ENCODE results near the gene IL17RE. TPM values are rescaled to one million over a fixed set of nuclear protein-coding genes. Genes with fewer than 3 reads are reported as not detected.
"Not testable (repeated sequence)": the region's sequence is repeated elsewhere in the genome, so short reads cannot be mapped to it uniquely, and the experiment has no call there.

IL17RE gene
- total and polyA plus RNA-seq, 2 donors (not counting 1 experiment from before 2014, with no cell fraction given): 0.99 to 1.9 TPM

GRCh38 chr3:9893739-9894138 is 8.9 kb upstream of the IL17RE start:
- H3K36me3 ChIP-seq (ENCODE audit: control insufficient read depth, insufficient read depth, low read length): peaks cover 2% of the 10 kb centered on the region
- no peak overlapping the region for H2AFZ ChIP-seq (ENCODE audit: low read length)
- H3K4me1 ChIP-seq (ENCODE audit: control insufficient read depth, extremely low read depth, insufficient read depth, low read length): peaks cover 3% of the 10 kb centered on the region
- H3K27me3 ChIP-seq (ENCODE audit: control insufficient read depth, insufficient read depth, low read length): no peaks in the 10 kb centered on the region
- no peak overlapping the region for H3K4me3 ChIP-seq (replicated peaks in 1 of 4; ENCODE audit: control extremely low read depth in 1 of 4, insufficient read depth in 1 of 4, low read depth in 3 of 4, low read length in 4 of 4)
- H3K27ac ChIP-seq (ENCODE audit: insufficient read depth, low read length): no peak overlapping the region
- no peak overlapping the region for H3K9ac ChIP-seq (ENCODE audit: insufficient read depth, low read length)
- H3K4me2 ChIP-seq (ENCODE audit: extremely low read depth, insufficient read depth, low read length): peak overlapping the region; percentile 9
- H4K20me1 ChIP-seq (ENCODE audit: control insufficient read depth, extremely low read depth, insufficient read depth, low read length): no peaks in the 10 kb centered on the region
- no peaks in the 10 kb centered on the region for H3K9me3 ChIP-seq (ENCODE audit: control insufficient read depth, insufficient read depth, low read depth, low read length)
- TF ChIP-seq EZH2 (IDR thresholded peaks at IDR 0.05; ENCODE audit: low read length, missing control alignments): no peak
- TF ChIP-seq CTCF (conservative IDR thresholded peaks at IDR 0.05 in 1 of 2, IDR thresholded peaks at IDR 0.05 in 1 of 2; ENCODE audit: low read depth in 1 of 2, low read length in 2 of 2): no peak
- DNase-seq (ENCODE audit: low read depth in 2 of 2): no peak
- H3K79me2 ChIP-seq (ENCODE audit: control insufficient read depth, insufficient read depth, low read length): peaks cover 25% of the 10 kb centered on the region

- not testable (repeated sequence) for H3K4me3 ChIP-seq (replicated peaks in 1 of 4; ENCODE audit: control extremely low read depth in 1 of 4, insufficient read depth in 1 of 4, low read depth in 3 of 4, low read length in 4 of 4); H3K27ac ChIP-seq (ENCODE audit: insufficient read depth, low read length); H2AFZ ChIP-seq (ENCODE audit: low read length); H3K27me3 ChIP-seq (ENCODE audit: control insufficient read depth, insufficient read depth, low read length); H3K9ac ChIP-seq (ENCODE audit: insufficient read depth, low read length); H4K20me1 ChIP-seq (ENCODE audit: control insufficient read depth, extremely low read depth, insufficient read depth, low read length); H3K36me3 ChIP-seq (ENCODE audit: control insufficient read depth, insufficient read depth, low read length); H3K9me3 ChIP-seq (ENCODE audit: control insufficient read depth, insufficient read depth, low read depth, low read length); H3K4me1 ChIP-seq (ENCODE audit: control insufficient read depth, extremely low read depth, insufficient read depth, low read length); H3K4me2 ChIP-seq (ENCODE audit: extremely low read depth, insufficient read depth, low read length); DNase-seq (ENCODE audit: low read depth in 2 of 2)
- peaks cover 22% of the 10 kb centered on the region for H3K79me2 ChIP-seq (ENCODE audit: control insufficient read depth, insufficient read depth, low read length)
These were observed 6.9 kb upstream of the IL17RE start for GRCh38 chr3:9895715-9896114.

GRCh38 chr3:9896755-9897407 is 5.8 kb upstream of the IL17RE start:
- not testable (repeated sequence) for H3K27me3 ChIP-seq (ENCODE audit: control insufficient read depth, insufficient read depth, low read length); H3K4me3 ChIP-seq (replicated peaks in 1 of 4; ENCODE audit: control extremely low read depth in 1 of 4, insufficient read depth in 1 of 4, low read depth in 3 of 4, low read length in 4 of 4); H3K36me3 ChIP-seq (ENCODE audit: control insufficient read depth, insufficient read depth, low read length); H3K27ac ChIP-seq (ENCODE audit: insufficient read depth, low read length); H2AFZ ChIP-seq (ENCODE audit: low read length); H3K9me3 ChIP-seq (ENCODE audit: control insufficient read depth, insufficient read depth, low read depth, low read length); DNase-seq (ENCODE audit: low read depth in 2 of 2); H3K4me2 ChIP-seq (ENCODE audit: extremely low read depth, insufficient read depth, low read length); H4K20me1 ChIP-seq (ENCODE audit: control insufficient read depth, extremely low read depth, insufficient read depth, low read length); H3K9ac ChIP-seq (ENCODE audit: insufficient read depth, low read length); H3K4me1 ChIP-seq (ENCODE audit: control insufficient read depth, extremely low read depth, insufficient read depth, low read length)
- peaks cover 11% of the 10 kb centered on the region for H3K79me2 ChIP-seq (ENCODE audit: control insufficient read depth, insufficient read depth, low read length)

Measured in fibroblast of lung (primary cell).